HG02678 (cell line): Measurements from ENCODE around the gene CTIF.

Experiments
- ATAC-seq: cut with Tn5 transposase; IDR thresholded peaks from one replicate; pipeline ENCODE4 v1.9.1; 2021; ENCODE audit warnings: mild to moderate bottlenecking, moderate library complexity; ENCODE audit not compliant: unreplicated experiment

CTIF gene

DNA sequence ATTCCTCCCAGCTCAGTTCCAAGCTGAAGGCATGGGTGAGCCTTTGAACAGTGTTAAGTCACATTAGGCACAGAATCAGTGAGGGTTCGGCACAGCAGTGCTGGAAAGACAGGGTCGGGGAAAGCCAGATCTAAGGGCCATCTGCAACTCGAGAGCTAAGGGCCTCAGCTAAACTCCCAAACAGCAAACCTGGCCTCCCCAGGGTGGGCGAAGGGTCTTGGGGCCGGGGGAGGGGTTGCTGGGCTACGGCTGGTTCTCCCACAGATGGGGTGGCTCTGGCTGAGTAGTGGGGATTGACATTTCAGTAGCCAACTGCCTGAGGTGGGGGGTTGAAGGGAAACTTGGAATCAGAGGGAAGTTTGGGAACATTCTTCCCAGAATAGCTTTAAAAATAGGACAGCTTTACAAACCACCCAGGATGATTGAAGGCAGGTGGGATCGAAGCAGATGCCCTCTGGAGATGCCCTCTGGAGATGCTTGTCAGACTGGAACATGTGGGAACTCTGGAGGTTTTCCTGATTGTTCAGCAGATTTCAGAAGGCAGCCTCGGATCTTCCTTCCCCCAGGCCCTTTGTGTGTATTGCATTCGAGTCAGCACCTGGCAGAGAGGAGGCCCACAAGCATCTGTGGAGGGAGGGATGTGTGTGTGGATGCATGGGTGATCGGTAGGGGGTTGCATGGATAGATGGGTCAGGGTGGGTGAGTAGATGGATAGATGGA, 255.6 kb downstream of the CTIF start:
- no peak for ATAC-seq

DNA sequence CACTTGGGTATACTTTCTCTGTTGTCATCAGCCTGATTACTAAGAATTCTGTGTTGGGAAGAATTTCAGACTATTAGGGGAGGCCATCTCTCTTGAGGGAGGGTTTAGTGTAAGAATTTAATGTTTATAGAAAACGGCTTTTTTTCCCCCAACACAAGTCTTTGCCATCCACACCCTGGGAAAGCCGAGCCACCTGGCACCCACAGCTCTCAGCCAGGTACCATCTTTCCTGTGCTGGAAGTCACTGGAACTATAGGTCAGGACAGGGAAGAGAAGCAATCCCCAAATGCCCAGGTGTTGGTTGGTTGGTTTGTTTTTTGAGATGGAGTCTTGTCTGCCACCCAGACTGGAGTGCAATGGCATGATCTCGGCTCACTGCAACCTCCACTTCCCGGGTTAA, 256.9 kb downstream of the CTIF start:
- no peak for ATAC-seq

- no peak for ATAC-seq
Observed at GRCh38 chr18:48796491-48797205, 257.8 kb downstream of the CTIF start.

DNA sequence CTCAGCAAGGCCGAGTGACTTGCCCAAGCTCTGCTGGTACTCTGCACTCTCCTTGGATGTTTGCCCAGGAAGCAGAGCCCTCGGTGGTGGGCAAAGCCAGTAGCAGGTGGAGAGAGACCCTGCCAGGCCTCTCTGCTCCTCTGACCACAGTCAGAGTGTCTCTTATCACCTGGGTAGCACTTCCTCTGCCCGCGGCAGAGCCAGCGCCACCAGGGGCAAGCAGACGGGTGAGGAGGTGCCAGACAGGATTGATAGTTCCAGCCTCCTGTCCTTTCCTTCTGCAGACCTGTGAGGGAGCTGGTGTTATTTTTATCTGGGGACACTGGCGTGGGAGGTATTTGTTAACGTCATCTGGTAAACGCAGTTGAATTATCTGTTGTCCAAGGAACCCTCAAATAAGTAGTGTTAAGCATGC, 259.0 kb downstream of the CTIF start:
- ATAC-seq, result no peak

GRCh38 chr18:48798334-48799245, 259.8 kb downstream of the CTIF start:
- no peak for ATAC-seq

- no peak for ATAC-seq
Observed at GRCh38 chr18:48799724-48800315, 261.0 kb downstream of the CTIF start.

DNA sequence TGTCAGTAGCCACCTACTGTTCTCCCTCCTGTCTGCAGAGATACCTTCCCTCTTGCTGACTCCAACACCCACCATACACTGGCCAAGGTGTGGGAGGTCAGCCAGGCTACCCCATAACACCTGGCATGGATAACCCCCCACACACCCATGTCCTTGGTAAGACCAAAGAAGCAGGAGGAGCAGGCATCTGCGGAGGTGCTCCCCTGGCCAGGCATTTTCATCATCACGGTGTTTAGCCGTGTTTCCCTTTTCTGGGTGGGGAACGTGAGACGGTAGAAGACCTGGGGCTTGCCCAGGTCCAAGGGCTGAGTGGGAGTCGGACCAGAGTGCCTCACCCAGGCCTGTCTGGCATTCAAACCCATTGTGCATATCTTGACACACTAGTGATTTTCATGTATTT, 261.6 kb downstream of the CTIF start:
- no peak for ATAC-seq

GRCh38 chr18:48800876-48801727, 262.3 kb downstream of the CTIF start:
- ATAC-seq, result peak; percentile 55

DNA sequence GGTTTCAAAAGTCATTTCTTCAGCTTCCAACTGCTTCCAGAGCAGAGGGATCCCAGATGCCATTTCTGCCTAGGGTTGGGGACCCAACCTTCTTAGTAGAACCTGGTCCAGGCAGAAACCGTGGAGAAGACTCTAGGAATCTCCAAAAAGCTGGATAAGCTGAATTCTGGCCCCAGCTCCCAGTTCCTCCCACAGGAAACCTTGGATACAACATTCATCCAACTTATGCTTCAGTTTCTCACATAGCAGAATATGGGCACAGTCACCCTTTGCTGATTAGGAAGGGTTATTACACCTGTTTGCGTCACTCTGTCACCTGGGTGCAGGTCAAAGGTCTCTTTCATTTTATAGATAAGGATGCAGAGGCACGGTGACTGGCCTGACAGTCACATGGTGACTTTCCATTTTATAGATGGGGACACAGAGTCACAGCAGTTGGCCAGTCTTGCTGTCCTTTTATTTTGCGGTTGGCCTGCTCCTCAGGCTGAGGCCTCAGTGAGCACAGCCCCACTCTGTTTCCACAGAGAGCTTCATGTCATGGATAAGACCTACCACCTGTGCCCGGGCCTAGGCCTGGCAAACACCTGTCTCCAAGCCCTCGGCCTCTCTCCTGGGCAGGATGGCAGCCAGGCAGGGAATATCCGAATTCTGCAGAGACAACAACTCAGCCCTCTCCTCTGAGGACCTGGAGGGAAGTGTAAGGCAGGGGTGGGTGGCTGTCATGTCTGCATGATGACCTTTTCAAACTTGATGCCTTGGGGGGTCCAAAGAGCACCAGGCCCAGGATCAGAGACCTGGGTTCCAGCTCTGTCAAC, 263.1 kb downstream of the CTIF start:
- no peak for ATAC-seq

DNA sequence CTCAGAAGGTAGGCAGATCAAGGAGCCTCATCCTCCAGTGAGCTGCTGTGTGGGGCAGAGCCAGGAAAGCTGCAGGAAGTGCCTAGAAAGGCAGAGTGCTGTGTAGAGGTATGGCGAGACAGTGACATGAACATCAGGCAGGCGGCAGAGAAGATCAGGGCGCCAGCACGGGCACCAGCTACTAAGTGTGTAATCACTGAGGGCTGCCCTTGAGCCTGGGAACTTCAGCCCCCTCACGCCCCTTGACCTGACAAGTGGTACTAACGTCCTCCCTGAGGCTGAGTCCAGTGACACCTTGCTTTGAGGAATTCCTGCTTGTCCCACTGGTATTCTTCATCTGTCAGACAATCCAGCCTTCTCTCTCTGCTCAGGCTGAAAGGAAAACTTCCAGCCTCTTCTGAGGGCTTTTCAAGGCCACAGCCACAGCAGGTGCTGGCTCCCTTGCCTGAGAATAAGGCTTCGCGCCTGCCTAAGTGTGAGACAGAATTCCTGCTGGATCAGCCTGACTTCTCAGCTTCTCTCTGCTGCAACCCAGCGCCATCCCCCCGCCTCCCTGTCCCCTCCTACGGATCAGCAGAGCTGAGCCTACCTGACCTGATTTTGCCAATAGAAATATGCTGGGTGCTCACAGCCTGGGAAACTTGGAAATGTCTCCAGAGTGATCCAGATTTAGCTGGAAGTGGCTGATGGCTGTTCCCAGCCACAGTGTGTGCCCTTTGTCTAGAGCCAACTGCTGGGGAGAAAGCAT, 263.9 kb downstream of the CTIF start:
- no peak for ATAC-seq

DNA sequence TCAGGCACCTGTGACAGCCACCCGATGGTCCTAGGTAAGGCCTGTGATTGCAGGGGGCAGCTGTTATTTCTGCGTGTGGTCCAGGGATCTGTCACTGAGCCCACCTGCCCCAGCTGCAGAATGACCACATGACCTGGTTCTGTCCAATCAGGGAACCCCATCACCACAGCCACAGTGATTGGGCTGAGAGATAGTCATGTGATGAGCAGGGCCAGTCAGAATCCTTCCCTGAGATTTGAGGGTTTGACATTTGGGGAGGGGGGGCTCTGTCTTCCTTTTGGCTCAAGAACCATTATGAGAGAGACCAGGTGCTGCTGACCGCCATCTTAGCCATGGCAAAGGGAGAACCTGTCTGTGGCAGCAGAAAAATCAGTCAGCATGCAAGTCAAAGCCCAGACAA, 264.7 kb downstream of the CTIF start:
- ATAC-seq, result no peak

GRCh38 chr18:48803951-48804855, 265.4 kb downstream of the CTIF start:
- no peak for ATAC-seq

- no peak for ATAC-seq
Observed at GRCh38 chr18:48804856-48805610, 266.2 kb downstream of the CTIF start.

- ATAC-seq, result no peak
Observed at GRCh38 chr18:48805826-48806535, 267.1 kb downstream of the CTIF start.

- no peak for ATAC-seq
Observed at GRCh38 chr18:48806551-48807261, 267.9 kb downstream of the CTIF start.

- no peak for ATAC-seq
Observed at GRCh38 chr18:48808476-48808875, 269.6 kb downstream of the CTIF start.
